ENCODE results near the gene REEP1.

The REEP1 gene

GRCh38 chr2:86344404-86344803 is 7.0 kb upstream of the REEP1 start:
- FAIRE-seq, result no peak

- FAIRE-seq, result no peak
Observed at GRCh38 chr2:86342488-86342887, 5.1 kb upstream of the REEP1 start.

- FAIRE-seq, result no peak
Observed at GRCh38 chr2:86341470-86341869, 4.0 kb upstream of the REEP1 start.

GRCh38 chr2:86338778-86339295 is 1.4 kb upstream of the REEP1 start:
- no peak for FAIRE-seq

- FAIRE-seq, result no peak
Observed at GRCh38 chr2:86336675-86337243, 667 bp downstream of the REEP1 start.

GRCh38 chr2:86335865-86336674 is 1.4 kb downstream of the REEP1 start:
- FAIRE-seq, result no peak

- FAIRE-seq, result no peak
Observed at GRCh38 chr2:86333378-86333777, 4.0 kb downstream of the REEP1 start.

- no peak for FAIRE-seq
Observed at GRCh38 chr2:86332654-86333053, 4.8 kb downstream of the REEP1 start.

- FAIRE-seq, result no peak
Observed at GRCh38 chr2:86331384-86331783, 6.0 kb downstream of the REEP1 start.

- no peak for FAIRE-seq
Observed at GRCh38 chr2:86330001-86330400, 7.4 kb downstream of the REEP1 start.

- no peak for FAIRE-seq
Observed at GRCh38 chr2:86323273-86324021, 14.0 kb downstream of the REEP1 start.

GRCh38 chr2:86319700-86320580 is 17.5 kb downstream of the REEP1 start:
- FAIRE-seq, result no peak

GRCh38 chr2:86315084-86315483 is 22.3 kb downstream of the REEP1 start:
- FAIRE-seq, result no peak

GRCh38 chr2:86314125-86314524 is 23.3 kb downstream of the REEP1 start:
- no peak for FAIRE-seq

- FAIRE-seq, result no peak
Observed at GRCh38 chr2:86313341-86313740, 24.1 kb downstream of the REEP1 start.

- no peak for FAIRE-seq
Observed at GRCh38 chr2:86311879-86312278, 25.5 kb downstream of the REEP1 start.

GRCh38 chr2:86309966-86310365 is 27.5 kb downstream of the REEP1 start:
- FAIRE-seq, result no peak

- FAIRE-seq, result no peak
Observed at GRCh38 chr2:86308984-86309695, 28.3 kb downstream of the REEP1 start.

GRCh38 chr2:86308356-86308755 is 29.1 kb downstream of the REEP1 start:
- no peak for FAIRE-seq

- no peak for FAIRE-seq
Observed at GRCh38 chr2:86307431-86307830, 30.0 kb downstream of the REEP1 start.

GRCh38 chr2:86305915-86306254 is 31.5 kb downstream of the REEP1 start:
- no peak for FAIRE-seq

Measured in islet of Langerhans (tissue), 1 donor.